Heart right ventricle (tissue), 16 donors: Measurements from ENCODE around the gene COMTD1. TPM values are rescaled to one million over a fixed set of nuclear protein-coding genes. Genes with fewer than 3 reads are reported as not detected.
A peak's percentile ranks its signal among the peaks of the same experiment; 100 is the strongest.

Experiments
- ATAC-seq, 8 donors: fragments of 200-7000 bp; cut with Tn5 transposase; one replicate each; pipeline ENCODE4 v1.9.1; 2020; ENCODE audit warnings: mild to moderate bottlenecking in 8 of 8, moderate library complexity in 8 of 8, moderate number of reproducible peaks in 1 of 8
- DNase-seq, 2 donors: peaks; one replicate each; pipeline ENCODE4 v3.0.0-alpha.2; 2020
- H3K27ac ChIP-seq, 10 donors: fragments of 200-600 bp; sonication (generic) in 2 of 10; one replicate each; pipeline versions ENCODE4 v1.5.0 to v1.8.0; 2020 to 2022; ENCODE audit warnings: mild to moderate bottlenecking in 3 of 10
- H3K27me3 ChIP-seq, 7 donors: fragments of 200-600 bp; one replicate each; pipeline ENCODE4 v1.8.0; 2021 to 2022; ENCODE audit warnings: mild to moderate bottlenecking in 2 of 7
- H3K36me3 ChIP-seq, 9 donors: fragments of 200-600 bp; sonication (generic) in 1 of 9; one replicate each; pipeline versions ENCODE4 v1.5.0 to v1.8.0; 2020 to 2022; ENCODE audit warnings: mild to moderate bottlenecking in 2 of 9
- H3K4me1 ChIP-seq, 9 donors: fragments of 200-600 bp; sonication (generic) in 1 of 9; one replicate each; pipeline versions ENCODE4 v1.5.0 to v1.8.0; 2020 to 2022; ENCODE audit warnings: mild to moderate bottlenecking in 4 of 9
- H3K4me3 ChIP-seq, 10 donors: fragments of 200-600 bp; sonication (generic) in 2 of 10; one replicate each; pipeline versions ENCODE4 v1.5.0 to v1.8.0; 2020 to 2022; ENCODE audit warnings: mild to moderate bottlenecking in 7 of 10, moderate library complexity in 2 of 10
- H3K9me3 ChIP-seq, 11 donors: fragments of 200-600 bp in 10 of 11; sonication (generic) in 2 of 11; one replicate each; pipeline versions ENCODE4 v1.5.0 to v1.8.0; 2013 to 2022; ENCODE audit warnings: mild to moderate bottlenecking in 2 of 11, control low read depth in 1 of 11, moderate library complexity in 1 of 11
- WGBS, 2 donors: extraction: QIAGEN DNeasy Blood & Tissue Kit; methylation state at CpG; one replicate each; pipeline ENCODE4 v1.1.7; 2013; ENCODE audit warnings: inconsistent platforms in 1 of 2; 5-methylcytosine and 5-hydroxymethylcytosine counted together
- intact Hi-C, 10 donors: fragments of 100-400 bp; cut with DNase I; formaldehyde crosslinking; loops; one replicate each; pipeline versions ENCODE4 v1.11.1 to v1.14.2; 2022
- polyA plus RNA-seq, 2 donors: library from polyadenylated mRNA; stranded (reverse); fragments of 200-250 nt; gene quantifications; one replicate each; pipeline ENCODE4 v1.2.3, GENCODE V29; 2013
- total RNA-seq, 10 donors: library from RNA; stranded (reverse); fragmentation: NEBNext Ultra II Directional in 3 of 10; extraction: Animal tissue kit (Norgen Biotek cat#: 25700) in 3 of 10; gene quantifications; one replicate each; pipeline versions ENCODE4 v1.2.1 to v1.2.4, GENCODE V29; 2021 to 2023
- TF ChIP-seq, protein P1 (sequence below), 9 donors: fragments of 200-600 bp; sonication (generic) in 2 of 9; IDR thresholded peaks; one replicate each; pipeline versions ENCODE4 v1.5.0 to v1.8.0; 2021 to 2022; ENCODE audit warnings: antibody characterized with exemption in 9 of 9, mild to moderate bottlenecking in 5 of 9, moderate library complexity in 1 of 9
- donor health status: Arrhythmogenic right ventricular cardiomyopathy.
- donor health status: ischemic (EF 13 %, LVEDD 7.1; RV severe dilation, severe dysfunction).
- donor health status: healthy with polysubstance abuse.
- donor health status: DM: no; HTN: yes; CAD: no.
- donor health status: DM: no; HTN: no; CAD: no.
- donor health status: ischemic (EF 25% LVEDD 6.9; RV normal size, moderate dysfunction).
- donor health status: ischemic (EF 25% LVEDD 5.7; RV mildly dilated, moderate dysfunction).
- donor health status: healthy.
- donor health status: DM: yes; HTN: yes; CAD: no.
- donor health status: Ischemic cardiomyopathy.
- donor health status: ischemic (EF 35%, LVEDD 5.7; RV mildly dilated, moderate dysfunction).
- donor health status: nonischemic (EF 11% LVEDD 7.7; RV severe dilation, severe dysfunction).
- donor health status: DM: yes; HTN: yes; CAD: no.
- donor health status: PGD.
- donor health status: ischemic (EF 29% LVEDD 5.4; RV normal size, mild dysfunction).
- donor health status: nonischemic (EF 23%, LVEDD 6.1; RV moderate dilation, normal function).

Gene COMTD1
- total and polyA plus RNA-seq, 12 donors = 16.4 to 254 (median 33.6) TPM

DNA sequence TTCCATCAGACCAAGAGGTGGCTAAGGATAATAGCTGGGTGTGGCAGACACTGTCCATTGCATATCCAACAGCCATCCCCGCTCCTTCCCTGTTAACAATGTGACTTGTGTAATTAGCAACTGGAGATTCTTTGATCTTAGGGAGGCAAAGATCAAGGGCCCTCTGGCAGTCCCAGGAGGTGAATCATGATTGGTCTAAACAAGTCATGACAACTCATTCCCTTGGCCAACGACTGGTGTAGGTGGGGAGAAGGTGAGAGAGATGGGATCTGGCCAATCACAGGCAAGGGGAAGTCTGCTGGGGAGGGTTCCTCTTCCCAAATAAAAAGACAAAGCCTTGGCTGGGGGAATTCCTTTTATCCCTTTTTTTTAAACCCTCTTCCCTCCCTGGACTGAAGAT, 46.2 kb upstream of the COMTD1 start:
- H3K27ac ChIP-seq = no peak overlapping the region
- TF ChIP-seq, protein P1, sequence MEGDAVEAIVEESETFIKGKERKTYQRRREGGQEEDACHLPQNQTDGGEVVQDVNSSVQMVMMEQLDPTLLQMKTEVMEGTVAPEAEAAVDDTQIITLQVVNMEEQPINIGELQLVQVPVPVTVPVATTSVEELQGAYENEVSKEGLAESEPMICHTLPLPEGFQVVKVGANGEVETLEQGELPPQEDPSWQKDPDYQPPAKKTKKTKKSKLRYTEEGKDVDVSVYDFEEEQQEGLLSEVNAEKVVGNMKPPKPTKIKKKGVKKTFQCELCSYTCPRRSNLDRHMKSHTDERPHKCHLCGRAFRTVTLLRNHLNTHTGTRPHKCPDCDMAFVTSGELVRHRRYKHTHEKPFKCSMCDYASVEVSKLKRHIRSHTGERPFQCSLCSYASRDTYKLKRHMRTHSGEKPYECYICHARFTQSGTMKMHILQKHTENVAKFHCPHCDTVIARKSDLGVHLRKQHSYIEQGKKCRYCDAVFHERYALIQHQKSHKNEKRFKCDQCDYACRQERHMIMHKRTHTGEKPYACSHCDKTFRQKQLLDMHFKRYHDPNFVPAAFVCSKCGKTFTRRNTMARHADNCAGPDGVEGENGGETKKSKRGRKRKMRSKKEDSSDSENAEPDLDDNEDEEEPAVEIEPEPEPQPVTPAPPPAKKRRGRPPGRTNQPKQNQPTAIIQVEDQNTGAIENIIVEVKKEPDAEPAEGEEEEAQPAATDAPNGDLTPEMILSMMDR (IDR thresholded peaks at IDR 0.05) = no peak
- ATAC-seq = no peak
- H3K4me3 ChIP-seq = no peak overlapping the region
- 76 to 82% methylated on average over 2 of the region's 2 CpGs for WGBS, 2 donors
- no peak for DNase-seq
- no peaks in the 10 kb centered on the region for H3K36me3 ChIP-seq
- no peaks in the 10 kb centered on the region for H3K9me3 ChIP-seq
- intact Hi-C loops = no loop called here
- no peaks in the 10 kb centered on the region for H3K27me3 ChIP-seq
- peaks cover 0 to 14% (median 5%) of the 10 kb centered on the region in 9 donors for H3K4me1 ChIP-seq

DNA sequence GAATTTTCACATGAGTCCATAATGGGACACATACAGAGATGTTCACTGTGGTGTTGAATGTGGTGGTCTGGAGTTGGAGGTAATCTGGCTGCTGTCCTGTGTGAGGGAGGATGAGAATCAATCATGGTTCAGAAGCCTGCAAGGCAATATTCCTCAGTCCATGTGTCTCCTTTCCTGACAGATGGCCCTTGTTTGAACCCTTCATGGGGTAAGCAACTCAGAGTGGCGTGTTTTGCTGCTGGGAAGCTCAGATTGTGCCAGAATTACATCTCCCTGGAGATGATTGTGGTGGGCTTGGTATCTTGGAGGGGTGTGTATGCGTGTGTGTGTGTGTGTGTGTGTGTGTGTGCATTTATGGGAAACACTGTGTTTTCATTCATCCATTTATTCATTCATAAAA, 44.5 kb upstream of the COMTD1 start:
- Histone ChIP-seq H3K27me3 (peaks cover 0 to 8% (median 0%) of the 10 kb centered on the region in 7 donors), H3K4me3 (no peak overlapping the region), H3K36me3 (no peaks in the 10 kb centered on the region), H3K4me1 (peaks cover 0 to 14% (median 8%) of the 10 kb centered on the region in 9 donors), H3K9me3 (no peaks in the 10 kb centered on the region), H3K27ac (no peak overlapping the region)
- DNase-seq (no peak), ATAC-seq (no peak)
- intact Hi-C loops = no loop called here
- 84 to 91% methylated on average over 2 of the region's 2 CpGs for WGBS, 2 donors
- TF ChIP-seq, protein P1 (IDR thresholded peaks at IDR 0.05) = no peak

DNA sequence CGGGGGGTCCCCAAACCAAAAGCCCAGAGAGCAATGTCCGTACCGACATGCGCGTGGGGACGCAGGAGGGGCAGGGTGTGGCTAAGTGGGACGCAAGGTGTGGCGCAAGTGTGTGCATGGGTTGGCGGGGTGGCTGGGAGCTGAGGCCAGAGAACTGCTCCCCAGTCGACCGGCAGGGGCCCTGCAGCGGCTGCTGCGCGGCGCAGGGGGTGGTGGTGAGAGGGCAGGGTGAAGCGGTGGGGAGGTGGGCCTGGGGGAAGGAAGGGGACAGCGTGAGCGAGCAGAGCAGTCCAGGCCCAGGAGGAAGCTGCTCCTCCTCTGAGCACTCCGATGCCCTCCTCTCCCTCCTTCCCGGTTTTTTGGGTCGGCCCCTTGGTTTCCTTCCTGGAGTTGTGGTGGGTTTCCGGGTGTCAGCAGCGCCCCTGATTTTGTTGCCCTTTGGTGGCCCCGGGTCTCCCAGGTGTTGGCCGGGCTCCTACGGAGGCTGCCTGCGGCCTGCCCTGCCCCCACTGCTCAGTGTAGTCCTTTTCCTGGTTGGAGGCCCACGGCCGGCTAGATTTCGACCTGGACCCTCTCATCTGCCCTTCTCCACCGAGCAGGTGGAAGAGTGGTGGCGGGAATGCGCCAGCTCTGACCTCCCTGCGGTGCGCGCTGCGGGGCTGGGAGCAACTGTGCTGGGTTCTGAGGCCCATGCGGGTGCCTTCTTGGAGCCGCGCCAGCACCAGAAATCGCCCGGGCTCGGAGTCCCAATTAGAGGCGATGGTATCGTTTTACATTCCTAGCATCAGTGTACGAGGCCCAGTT, 40.5 kb upstream of the COMTD1 start:
- ATAC-seq = peak; percentile 14 to 64 (median 46)

DNA sequence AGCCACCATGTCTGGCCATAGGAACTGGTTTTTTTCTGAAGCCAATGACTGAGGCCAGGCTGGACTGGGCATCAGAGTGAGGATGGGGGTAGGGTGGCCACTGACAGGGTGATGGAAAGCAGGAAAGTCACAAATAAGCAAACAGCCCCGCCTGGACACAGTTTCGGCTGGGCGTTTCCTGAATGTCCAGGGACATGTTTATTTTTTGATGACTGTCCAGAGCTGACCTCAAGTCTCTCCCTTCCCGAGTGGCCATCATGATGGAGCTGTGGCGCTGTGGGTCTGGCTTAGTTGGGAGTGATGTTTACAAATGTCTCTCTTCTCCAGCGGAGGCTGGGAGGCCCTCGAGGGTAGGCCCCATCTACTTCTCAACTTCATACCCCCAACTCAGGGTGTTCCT, 37.1 kb upstream of the COMTD1 start:
- 26 to 31% methylated on average over 7 of the region's 7 CpGs for WGBS, 2 donors
- Histone ChIP-seq H3K27me3 (peaks cover 0 to 8% (median 0%) of the 10 kb centered on the region in 7 donors), H3K27ac (no peak overlapping the region), H3K9me3 (no peaks in the 10 kb centered on the region), H3K4me3 (no peak overlapping the region), H3K36me3 (no peaks in the 10 kb centered on the region), H3K4me1 (peaks cover 0 to 8% (median 0%) of the 10 kb centered on the region in 9 donors)
- peak in 5 of 8 donors; percentile 17 to 49 (median 33) for ATAC-seq
- DNase-seq = no peak
- TF ChIP-seq, protein P1 (IDR thresholded peaks at IDR 0.05) = no peak
- intact Hi-C loops = no loop called here

More for the DNA sequence above, 40.5 kb upstream of the COMTD1 start:
- DNase-seq = peak in 1 of 2 donors; percentile 30
- H3K4me1 ChIP-seq = peaks cover 0 to 8% (median 0%) of the 10 kb centered on the region in 9 donors
- WGBS, 2 donors = 46 to 51% methylated on average over 46 of the region's 46 CpGs
- H3K27ac ChIP-seq = no peak overlapping the region
- peaks cover 0 to 8% (median 0%) of the 10 kb centered on the region in 7 donors for H3K27me3 ChIP-seq
- peak overlapping the region in 9 of 10 donors; percentile 6 to 40 (median 21) for H3K4me3 ChIP-seq
- TF ChIP-seq, protein P1 (IDR thresholded peaks at IDR 0.05) = no peak
- no peaks in the 10 kb centered on the region for H3K36me3 ChIP-seq
- intact Hi-C loops = no loop called here
- H3K9me3 ChIP-seq = no peaks in the 10 kb centered on the region
